Measurements from ENCODE around the gene CDKN1A.
"Not testable (repeated sequence)": the region's sequence is repeated elsewhere in the genome, so short reads cannot be mapped to it uniquely, and the experiment has no call there.

CDKN1A gene

GRCh38 chr6:36698196-36698595, 19.7 kb downstream of the CDKN1A start:
- DNase-seq (ENCODE audit: low read depth), result no peak

DNA sequence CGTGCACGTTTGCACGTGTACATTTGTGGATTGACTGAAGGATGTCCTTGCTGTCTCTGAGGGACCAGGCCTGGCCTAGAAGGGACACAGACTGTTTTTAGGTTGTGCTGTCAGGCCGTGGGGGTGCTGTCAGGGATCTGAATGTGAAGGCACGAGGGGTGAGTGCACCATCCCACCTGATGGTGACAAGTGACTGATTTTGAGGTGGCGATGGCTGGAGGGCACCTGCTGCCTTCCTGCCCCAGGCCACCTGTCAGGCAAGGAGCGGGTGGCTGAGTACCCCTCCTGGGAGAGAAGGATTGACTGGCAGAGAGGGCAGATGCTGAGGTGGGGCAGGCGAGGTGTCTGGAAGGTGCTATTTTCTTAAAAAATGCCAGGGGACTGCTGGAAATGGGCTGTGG, 20.4 kb downstream of the CDKN1A start:
- DNase-seq (ENCODE audit: low read depth), result no peak

- DNase-seq (ENCODE audit: low read depth), result no peak
Measured at GRCh38 chr6:36699348-36699747, 20.8 kb downstream of the CDKN1A start.

DNA sequence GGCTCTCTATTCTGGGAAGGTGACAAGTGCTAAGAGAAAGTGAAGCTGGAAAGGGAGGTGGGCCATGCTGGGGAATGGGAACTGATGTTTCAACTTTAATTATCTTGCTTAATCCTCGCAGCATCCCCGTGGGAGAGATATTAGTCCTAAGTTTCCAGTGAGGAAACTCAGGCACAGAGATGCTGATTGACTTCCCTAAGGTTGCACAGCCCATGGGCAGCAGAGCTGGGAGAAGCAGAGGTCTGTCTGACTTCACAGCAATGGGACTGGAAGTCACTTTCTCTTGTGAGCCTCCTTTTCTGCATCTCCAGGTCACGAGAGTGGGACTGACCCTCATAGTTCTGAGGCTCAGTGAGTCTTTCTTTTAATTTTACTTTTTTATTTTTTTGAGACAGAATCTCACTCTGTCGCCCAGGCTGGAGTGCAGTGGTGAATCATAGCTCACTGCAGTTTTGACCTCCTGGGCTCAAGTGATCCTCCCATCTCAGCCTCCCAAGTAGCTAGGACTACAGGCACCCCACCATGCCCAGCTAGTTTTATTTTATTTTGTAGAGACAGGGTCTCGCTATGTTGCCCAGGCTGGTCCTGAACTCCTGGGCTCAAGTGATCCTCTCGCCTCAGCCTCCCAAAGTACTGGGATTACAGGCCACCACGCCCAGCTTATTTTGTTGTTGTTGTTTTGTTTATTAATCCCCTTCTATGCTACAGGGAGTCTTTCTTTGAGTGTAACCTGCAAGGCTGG, 21.7 kb downstream of the CDKN1A start:
- no peak for DNase-seq (ENCODE audit: low read depth)

GRCh38 chr6:36700831-36701230, 22.3 kb downstream of the CDKN1A start:
- DNase-seq (ENCODE audit: low read depth), result no peak

DNA sequence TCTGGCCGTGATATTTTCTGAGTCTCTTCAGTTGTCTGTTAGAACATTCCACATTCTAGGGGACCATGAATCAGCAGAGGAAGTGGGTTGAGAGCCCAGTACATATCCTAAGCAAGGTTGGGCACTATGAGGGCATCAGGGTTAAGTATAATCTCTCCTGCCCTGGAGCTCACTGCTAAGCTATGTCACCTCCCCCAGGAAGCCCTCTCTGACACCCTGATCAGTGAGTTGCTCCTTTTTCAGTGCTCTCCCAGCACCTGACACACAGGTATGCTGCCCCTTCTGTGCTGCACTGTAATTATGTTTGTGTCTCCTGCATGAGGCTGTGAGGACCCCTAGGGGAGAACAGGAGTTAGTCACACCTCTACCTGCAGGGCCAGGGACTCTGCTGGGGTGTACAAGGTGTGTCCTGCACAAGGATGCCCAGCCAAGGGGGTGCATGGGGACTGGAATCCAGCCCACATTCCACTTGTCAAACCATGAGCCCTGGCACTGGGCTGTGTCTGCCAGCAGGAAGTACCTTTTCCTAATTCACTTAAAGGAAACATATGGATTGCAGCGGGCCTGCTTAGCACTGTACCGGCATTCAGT, 23.0 kb downstream of the CDKN1A start:
- DNase-seq (ENCODE audit: low read depth), result no peak

DNA sequence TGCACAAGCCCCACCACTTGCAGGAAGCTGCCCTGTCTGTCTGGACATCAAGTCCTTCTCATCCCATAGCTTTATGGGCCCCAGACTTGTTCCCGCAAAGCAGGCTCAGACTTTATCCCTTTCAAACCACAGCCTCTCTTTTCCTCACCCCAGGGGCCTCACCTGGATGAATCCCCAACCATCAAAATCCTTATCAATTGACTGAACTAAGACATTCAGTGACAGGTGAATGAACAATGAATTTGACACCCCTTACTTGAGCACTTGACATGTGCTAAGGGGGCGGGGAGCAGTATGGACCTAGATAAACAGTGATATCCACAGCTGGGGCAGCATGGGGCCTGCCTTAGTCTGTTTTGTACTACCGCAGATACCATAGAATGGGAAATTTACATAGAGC, 24.1 kb downstream of the CDKN1A start:
- no peak for DNase-seq (ENCODE audit: low read depth)

- DNase-seq (ENCODE audit: low read depth), result no peak
Measured at GRCh38 chr6:36703081-36703606, 24.6 kb downstream of the CDKN1A start.

- no peak for DNase-seq (ENCODE audit: low read depth)
Measured at GRCh38 chr6:36703982-36704381, 25.5 kb downstream of the CDKN1A start.

GRCh38 chr6:36704961-36705577, 26.6 kb downstream of the CDKN1A start:
- not testable (repeated sequence) for DNase-seq (ENCODE audit: low read depth)

DNA sequence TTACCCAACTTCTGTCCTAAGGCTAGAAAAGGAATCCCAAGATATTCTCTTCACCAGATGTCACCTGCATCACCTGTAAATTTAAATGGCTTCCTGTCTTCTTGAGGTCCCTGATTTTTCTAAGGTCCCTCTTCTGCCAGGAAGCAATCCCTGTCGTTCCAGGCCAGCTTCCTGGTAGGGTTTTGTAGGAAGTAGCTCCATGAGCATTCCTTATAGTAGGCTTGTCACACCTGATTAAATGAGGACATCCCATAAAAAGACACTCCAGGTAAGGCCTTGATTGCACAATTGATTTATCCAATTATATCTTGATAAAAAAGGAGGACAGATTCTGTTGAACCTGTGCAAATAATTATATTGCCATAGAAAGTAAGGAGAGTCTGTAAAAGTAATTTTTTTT, 27.8 kb downstream of the CDKN1A start:
- DNase-seq (ENCODE audit: low read depth), result no peak

GRCh38 chr6:36712816-36713215, 34.3 kb downstream of the CDKN1A start:
- no peak for DNase-seq (ENCODE audit: low read depth)

GRCh38 chr6:36713846-36714245, 35.3 kb downstream of the CDKN1A start:
- no peak for DNase-seq (ENCODE audit: low read depth)

DNA sequence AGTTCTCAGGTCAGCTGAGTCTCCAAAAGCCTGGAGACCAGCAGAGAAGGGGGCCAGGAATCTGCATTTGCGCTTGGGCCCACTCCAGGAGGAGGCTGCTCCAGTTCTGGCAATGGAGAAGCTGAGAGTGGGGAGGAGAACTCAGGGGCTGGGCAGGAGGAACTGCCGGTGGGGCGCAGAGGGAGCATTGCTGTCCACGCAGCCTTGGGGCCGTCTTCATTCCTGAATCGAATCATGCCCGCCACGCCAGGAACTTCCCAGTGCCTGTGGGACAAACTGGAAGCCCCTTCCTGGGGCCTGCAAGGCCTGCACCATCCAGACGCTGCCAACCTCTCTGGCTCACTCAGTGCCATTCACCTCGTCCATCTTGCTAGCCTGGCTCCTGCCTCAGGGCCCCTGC, 36.0 kb downstream of the CDKN1A start:
- DNase-seq (ENCODE audit: low read depth), result no peak

GRCh38 chr6:36715469-36715868, 37.0 kb downstream of the CDKN1A start:
- DNase-seq (ENCODE audit: low read depth), result no peak

GRCh38 chr6:36716476-36717093, 38.1 kb downstream of the CDKN1A start:
- no peak for DNase-seq (ENCODE audit: low read depth)

- DNase-seq (ENCODE audit: low read depth), result no peak
Measured at GRCh38 chr6:36717231-36717825, 38.8 kb downstream of the CDKN1A start.

DNA sequence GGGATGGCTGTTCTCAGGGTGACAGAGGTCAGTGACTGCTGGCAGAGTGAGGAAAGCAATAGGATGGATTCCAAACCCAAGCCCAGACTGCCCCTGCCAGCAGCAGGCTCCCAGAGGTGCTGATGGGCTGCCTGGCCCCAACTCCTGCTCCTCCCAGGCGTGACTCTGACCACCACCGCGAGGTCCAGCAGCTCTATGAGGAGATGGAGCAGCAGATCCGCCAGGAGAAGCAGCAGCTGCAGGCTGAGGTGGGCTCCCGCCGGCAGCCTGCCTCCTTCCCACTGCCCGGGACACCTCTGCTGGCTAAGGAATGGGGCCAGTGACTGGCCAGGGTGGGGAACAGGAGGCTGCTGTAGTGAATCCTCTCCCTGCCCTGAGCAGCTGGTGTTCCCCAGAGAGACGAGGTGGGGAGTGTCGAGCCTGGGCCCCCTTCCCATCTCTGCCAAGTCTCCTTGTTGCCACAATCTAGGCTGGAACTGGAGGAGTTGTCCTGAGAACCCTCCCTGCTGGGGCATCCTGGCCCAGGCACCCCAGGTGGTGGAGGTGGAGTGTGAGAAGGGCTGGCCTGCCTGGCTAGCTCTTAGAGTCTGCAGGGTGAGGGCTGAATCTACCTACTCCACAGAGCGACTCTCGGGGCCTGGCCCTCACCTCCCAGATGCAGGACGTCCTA, 39.5 kb downstream of the CDKN1A start:
- DNase-seq (ENCODE audit: low read depth), result no peak

GRCh38 chr6:36718560-36718959, 40.0 kb downstream of the CDKN1A start:
- no peak for DNase-seq (ENCODE audit: low read depth)

- DNase-seq (ENCODE audit: low read depth), result no peak
Measured at GRCh38 chr6:36719126-36719525, 40.6 kb downstream of the CDKN1A start.

DNA sequence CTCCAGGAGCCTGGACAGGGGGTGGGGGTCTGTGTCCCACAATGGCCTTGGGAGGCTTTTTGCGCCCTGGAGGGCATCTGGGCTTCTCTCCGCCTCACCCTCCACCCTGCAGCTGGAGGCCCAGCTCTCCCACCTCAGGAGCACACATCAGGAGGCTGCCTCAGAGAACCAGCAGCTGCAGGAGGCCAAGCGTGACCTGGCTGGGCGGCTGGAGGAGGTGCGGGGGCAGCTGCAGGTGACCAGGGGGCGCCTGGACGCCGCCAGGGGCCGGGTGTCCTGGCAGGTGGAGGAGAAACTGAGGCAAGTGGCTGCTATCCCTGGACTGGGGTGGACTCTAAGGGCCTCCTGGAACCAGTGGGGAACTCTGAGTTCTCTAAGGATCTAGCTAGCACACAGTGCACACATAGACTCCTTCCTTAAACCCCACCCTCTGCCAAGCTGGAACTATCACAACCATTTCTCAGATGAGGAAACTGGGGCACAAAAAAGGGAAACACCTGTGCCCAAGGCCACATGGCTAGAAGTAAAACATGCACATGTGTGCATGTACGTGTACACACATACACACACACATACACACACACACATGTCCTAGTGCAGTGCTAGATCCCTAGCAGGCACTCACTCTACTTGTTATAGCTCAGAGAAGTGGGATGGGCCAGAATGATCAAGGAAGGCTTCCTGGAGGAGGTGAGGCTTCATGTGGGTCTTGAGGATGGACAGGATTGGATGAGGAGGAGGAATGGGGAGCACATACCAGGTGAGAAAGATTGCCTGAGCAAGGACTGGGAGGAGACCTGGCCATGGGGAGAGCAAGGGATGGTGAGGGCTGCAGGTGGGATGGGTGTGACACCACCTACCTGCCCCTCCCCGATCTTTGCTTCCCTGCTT, 42.0 kb downstream of the CDKN1A start:
- no peak for DNase-seq (ENCODE audit: low read depth)
